Astrocyte (in vitro differentiated cells and primary cell): ENCODE data around the gene CEP131.

Experiments used
- CTCF ChIP-seq: IDR thresholded peaks from 2 replicates; pipeline ENCODE4 v1.5.1; 2011; ENCODE audit warnings: low read depth, mild to moderate bottlenecking, inconsistent platforms, low read length, moderate library complexity; ENCODE audit not compliant: insufficient read depth
- EZH2 ChIP-seq: IDR thresholded peaks from 2 replicates; pipeline ENCODE4 v1.6.1; 2012; ENCODE audit warnings: mild to moderate bottlenecking, low read length, inconsistent platforms; ENCODE audit not compliant: insufficient read depth

DNA sequence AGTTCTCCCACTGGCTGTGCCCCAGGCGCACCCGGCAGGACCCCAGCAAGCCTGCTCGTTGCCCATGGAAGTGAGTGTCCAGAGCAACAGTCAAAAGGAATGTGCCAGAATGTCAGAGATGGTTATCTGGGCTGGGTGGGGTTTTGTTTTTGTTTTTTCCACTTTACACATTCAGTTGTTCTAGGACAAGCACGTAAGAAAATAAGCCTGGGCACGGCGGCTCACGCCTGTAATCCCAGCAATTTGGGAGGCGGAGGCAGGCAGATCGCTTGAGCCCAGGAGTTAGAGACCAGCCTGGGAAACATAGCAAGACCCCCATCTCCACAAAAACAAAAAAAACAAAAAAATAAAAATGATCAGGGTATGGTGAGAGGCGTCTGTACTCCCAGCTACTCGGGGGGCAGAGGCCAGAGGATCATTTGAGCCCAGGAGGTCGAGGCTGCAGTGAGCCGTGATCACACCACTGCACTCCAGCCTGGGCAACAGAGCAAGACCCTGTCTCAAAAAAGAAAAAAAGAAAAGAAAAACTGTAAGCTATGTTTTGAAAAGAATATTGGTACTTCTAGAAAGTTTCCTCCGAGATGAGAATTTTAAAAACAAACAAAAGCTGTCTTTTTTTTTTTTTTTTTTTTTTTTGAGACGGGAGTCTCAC, 24.7 kb upstream of the CEP131 start:
- TF ChIP-seq CTCF (no peak), EZH2 (no peak)
